A673 (cell line): ENCODE results near the gene MIER2. TPM values are rescaled to one million over a fixed set of nuclear protein-coding genes. Genes with fewer than 3 reads are reported as not detected.
"Not testable (repeated sequence)": the region's sequence is repeated elsewhere in the genome, so short reads cannot be mapped to it uniquely, and the experiment has no call there.

Source experiments
- Bru-seq: library from RNA; stranded (reverse); fragments of 400-500 nt; gene quantifications from one replicate; lab custom pipeline; 2021; lab: Mats Ljungman, UMichigan
- BruChase-seq, 2 experiments: library from RNA; stranded (reverse); fragments of 400-500 nt; gene quantifications; one replicate each; lab custom pipeline; 2021; lab: Mats Ljungman, UMichigan
- BruUV-seq: library from RNA; stranded (reverse); fragments of 400-500 nt; replicated peaks from 2 replicates; lab custom pipeline; 2021; lab: Mats Ljungman, UMichigan
- CTCF ChIA-PET: fragments of 300-600 bp; sonication (Branson Sonifier 250); formaldehyde crosslinking; loops from one replicate; lab custom pipeline; 2022; ENCODE audit warnings: antibody characterized with exemption; lab: Charles Lee
- POLR2A ChIA-PET: fragments of 300-600 bp; sonication (Branson Sonifier 250); formaldehyde crosslinking; loops from one replicate; lab custom pipeline; 2022; ENCODE audit warnings: antibody characterized with exemption; ENCODE audit not compliant: low non-redundant PET; lab: Charles Lee
- DNase-seq: peaks from one replicate; pipeline ENCODE4 v3.0.0-alpha.2; 2015; ENCODE audit warnings: low spot score
- H3K27ac ChIP-seq: fragments of 200-600 bp; sonication (generic); 2 replicates; pipeline ENCODE4 v1.5.1; 2016; ENCODE audit warnings: mixed run types, low read depth, mild to moderate bottlenecking, mixed read lengths, antibody characterized with exemption, low read length; ENCODE audit not compliant: poor library complexity, severe bottlenecking
- H3K27me3 ChIP-seq: fragments of 200-600 bp; sonication (generic); replicated peaks from 2 replicates; pipeline ENCODE4 v1.6.1; 2017; ENCODE audit warnings: mixed run types, low read depth, mild to moderate bottlenecking, mixed read lengths, antibody characterized with exemption, low read length; ENCODE audit not compliant: insufficient read depth, poor library complexity
- H3K36me3 ChIP-seq: fragments of 200-600 bp; sonication (generic); 2 replicates; pipeline ENCODE4 v1.6.1; 2016; ENCODE audit warnings: mixed run types, mild to moderate bottlenecking, mixed read lengths, antibody characterized with exemption, low read length; ENCODE audit not compliant: insufficient read depth, poor library complexity, severe bottlenecking
- H3K4me1 ChIP-seq: fragments of 200-600 bp; sonication (generic); 2 replicates; pipeline ENCODE4 v1.6.1; 2017; ENCODE audit warnings: mixed run types, mild to moderate bottlenecking, mixed read lengths, antibody characterized with exemption, low read length; ENCODE audit not compliant: insufficient read depth, poor library complexity, severe bottlenecking
- H3K4me3 ChIP-seq: fragments of 200-600 bp; sonication (generic); 2 replicates; pipeline ENCODE4 v1.5.1; 2016; ENCODE audit warnings: low read depth, mixed run types, mild to moderate bottlenecking, mixed read lengths, low read length; ENCODE audit not compliant: poor library complexity, severe bottlenecking
- H3K9me3 ChIP-seq: fragments of 200-600 bp; sonication (generic); 2 replicates; pipeline ENCODE4 v1.6.1; 2016; ENCODE audit warnings: mixed run types, low read depth, mild to moderate bottlenecking, mixed read lengths, antibody characterized with exemption, low read length; ENCODE audit not compliant: poor library complexity, severe bottlenecking
- EZH2 ChIP-seq: fragments of 200-600 bp; sonication (generic); IDR thresholded peaks from 2 replicates; pipeline ENCODE4 v1.6.1; 2017; ENCODE audit warnings: borderline replicate concordance, low read depth, mild to moderate bottlenecking, mixed read lengths, antibody characterized with exemption, low read length; ENCODE audit not compliant: poor library complexity, severe bottlenecking
- intact Hi-C: fragments of 100-400 bp; cut with micrococcal nuclease; formaldehyde crosslinking; loops from one replicate; pipeline ENCODE4 v1.10.0; 2022; ENCODE audit not compliant: unreplicated experiment
- long read RNA-seq: library from polyadenylated mRNA; stranded (forward); transcript quantifications from one replicate; pipeline ENCODE4 v2.0.0, GENCODE V29; 2022
- total RNA-seq: library from RNA; stranded (reverse); gene quantifications from 2 replicates; pipeline ENCODE4 v1.2.3, GENCODE V29; 2021
- TF ChIP-seq, protein P1 (sequence below): fragments of 300-800, 200-600 bp; sonication (generic); conservative IDR thresholded peaks from 2 replicates; pipeline ENCODE4 v1.5.1; 2017; ENCODE audit warnings: low read depth, mild to moderate bottlenecking, antibody characterized with exemption, low read length, moderate library complexity, mixed read lengths

The MIER2 gene
- total RNA-seq (44.1 and 47.8 TPM in 2 replicates), Bru-seq, nascent RNA (percentile 70 among the genes with signal in this experiment), BruChase-seq, experiment 1, labeled RNA remaining after a 2-hour chase (percentile 73 among the genes with signal in this experiment), BruChase-seq, experiment 2, labeled RNA remaining after a 6-hour chase (percentile 71 among the genes with signal in this experiment)
- long read RNA-seq, full-length matches to known transcripts: 35 of 78 reads
- long read RNA-seq, partial matches to known transcripts: 10 of 78 reads
- long read RNA-seq, other reads (novel, unspliced or antisense): 33 of 78 reads

- ChIA-PET CTCF (no interaction called here), POLR2A (no interaction called here)
- DNase-seq: peak; percentile 86
- intact Hi-C loops: no loop called here
- peak within 1 kb of the TSS; percentile 83 for H3K4me3 ChIP-seq
- no TSS peak for BruUV-seq
- H3K36me3 ChIP-seq: no peaks in the 10 kb centered on the region
- TF ChIP-seq EZH2: no peak
- TF ChIP-seq, protein P1, sequence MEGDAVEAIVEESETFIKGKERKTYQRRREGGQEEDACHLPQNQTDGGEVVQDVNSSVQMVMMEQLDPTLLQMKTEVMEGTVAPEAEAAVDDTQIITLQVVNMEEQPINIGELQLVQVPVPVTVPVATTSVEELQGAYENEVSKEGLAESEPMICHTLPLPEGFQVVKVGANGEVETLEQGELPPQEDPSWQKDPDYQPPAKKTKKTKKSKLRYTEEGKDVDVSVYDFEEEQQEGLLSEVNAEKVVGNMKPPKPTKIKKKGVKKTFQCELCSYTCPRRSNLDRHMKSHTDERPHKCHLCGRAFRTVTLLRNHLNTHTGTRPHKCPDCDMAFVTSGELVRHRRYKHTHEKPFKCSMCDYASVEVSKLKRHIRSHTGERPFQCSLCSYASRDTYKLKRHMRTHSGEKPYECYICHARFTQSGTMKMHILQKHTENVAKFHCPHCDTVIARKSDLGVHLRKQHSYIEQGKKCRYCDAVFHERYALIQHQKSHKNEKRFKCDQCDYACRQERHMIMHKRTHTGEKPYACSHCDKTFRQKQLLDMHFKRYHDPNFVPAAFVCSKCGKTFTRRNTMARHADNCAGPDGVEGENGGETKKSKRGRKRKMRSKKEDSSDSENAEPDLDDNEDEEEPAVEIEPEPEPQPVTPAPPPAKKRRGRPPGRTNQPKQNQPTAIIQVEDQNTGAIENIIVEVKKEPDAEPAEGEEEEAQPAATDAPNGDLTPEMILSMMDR: no peak
- H3K27ac ChIP-seq: peak within 1 kb of the TSS; percentile 83
- no peaks in the 10 kb centered on the region for H3K9me3 ChIP-seq
- no peaks in the 10 kb centered on the region for H3K27me3 ChIP-seq
- H3K4me1 ChIP-seq: peaks cover 26% of the 10 kb centered on the region
These were observed at the start of gene MIER2 for GRCh38 chr19:344625-345319. Gene MIER2 (minus strand): TSS chr19:344796. CDS start chr19:344782, 14 bp downstream.

DNA sequence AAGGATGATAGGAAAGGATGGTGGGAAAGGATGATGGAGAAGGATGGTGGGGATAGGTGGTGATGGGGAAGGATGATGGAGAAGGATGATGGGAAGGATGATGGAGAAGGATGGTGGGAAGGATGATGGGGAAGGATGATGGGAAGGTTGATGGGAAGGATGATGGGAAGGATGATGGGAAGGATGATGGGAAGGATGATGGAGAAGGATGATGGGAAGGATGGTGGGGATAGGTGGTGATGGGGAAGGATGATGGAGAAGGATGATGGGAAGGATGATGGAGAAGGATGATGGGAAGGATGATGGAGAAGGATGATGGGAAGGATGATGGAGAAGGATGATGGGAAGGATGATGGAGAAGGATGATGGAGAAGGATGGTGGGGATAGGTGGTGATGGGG lies 49.0 kb upstream of the MIER2 start:
- BruUV-seq, H3K36me3 ChIP-seq, intact Hi-C loops, H3K27me3 ChIP-seq, H3K4me3 ChIP-seq, DNase-seq, H3K27ac ChIP-seq, H3K9me3 ChIP-seq, CTCF ChIA-PET, H3K4me1 ChIP-seq, POLR2A ChIA-PET: not testable (repeated sequence)

- Histone ChIP-seq H3K4me1 (no peaks in the 10 kb centered on the region), H3K4me3 (no peak overlapping the region), H3K27ac (no peak overlapping the region), H3K36me3 (no peaks in the 10 kb centered on the region), H3K9me3 (no peaks in the 10 kb centered on the region), H3K27me3 (no peaks in the 10 kb centered on the region)
- BruUV-seq: no TSS peak
- no peak for TF ChIP-seq EZH2
- TF ChIP-seq, protein P1: no peak
- DNase-seq: no peak
- CTCF ChIA-PET: interaction anchor here (0.7 kb wide), 1 partner anchor 87 kb away, joined by 3 read pairs; no protein-coding TSS in a partner anchor
- intact Hi-C loops: no loop called here
- POLR2A ChIA-PET: no interaction called here
These were observed 47.9 kb upstream of the MIER2 start for GRCh38 chr19:392375-392970.
